OCI-M2 (cell line): ENCODE measurements around the gene ZNF598.

Experiments
- DNase-seq: peaks from one replicate; lab custom pipeline; 2025; ENCODE audit not compliant: unreplicated experiment; lab: John Stamatoyannopoulos, UW

The ZNF598 gene

DNA sequence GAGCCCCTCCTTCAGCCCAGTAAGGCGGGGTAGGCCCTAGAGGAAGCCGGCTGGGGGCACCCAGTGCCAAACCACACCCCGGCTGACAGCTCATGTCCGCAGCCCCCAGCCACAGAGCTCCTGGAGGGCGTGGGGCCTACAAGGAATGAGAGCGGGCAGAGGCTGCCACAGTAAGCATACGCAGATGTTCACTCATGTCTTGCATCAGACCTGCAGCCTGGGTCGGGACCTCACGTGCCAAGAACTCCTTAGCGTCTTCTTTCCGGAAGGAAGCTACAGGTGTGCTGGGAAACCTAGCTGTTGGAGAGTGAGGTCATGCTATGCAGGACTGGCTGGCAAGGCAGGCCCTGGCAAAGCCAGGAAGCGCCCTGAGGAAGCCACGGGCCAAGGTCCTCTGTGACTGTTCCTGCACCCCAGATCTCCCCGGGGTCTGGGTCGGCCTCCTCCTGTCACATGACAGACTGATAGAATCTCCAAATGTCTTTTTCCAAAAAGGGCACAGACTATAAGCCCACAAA lies 1.6 kb downstream of the ZNF598 start:
- no peak for DNase-seq

DNA sequence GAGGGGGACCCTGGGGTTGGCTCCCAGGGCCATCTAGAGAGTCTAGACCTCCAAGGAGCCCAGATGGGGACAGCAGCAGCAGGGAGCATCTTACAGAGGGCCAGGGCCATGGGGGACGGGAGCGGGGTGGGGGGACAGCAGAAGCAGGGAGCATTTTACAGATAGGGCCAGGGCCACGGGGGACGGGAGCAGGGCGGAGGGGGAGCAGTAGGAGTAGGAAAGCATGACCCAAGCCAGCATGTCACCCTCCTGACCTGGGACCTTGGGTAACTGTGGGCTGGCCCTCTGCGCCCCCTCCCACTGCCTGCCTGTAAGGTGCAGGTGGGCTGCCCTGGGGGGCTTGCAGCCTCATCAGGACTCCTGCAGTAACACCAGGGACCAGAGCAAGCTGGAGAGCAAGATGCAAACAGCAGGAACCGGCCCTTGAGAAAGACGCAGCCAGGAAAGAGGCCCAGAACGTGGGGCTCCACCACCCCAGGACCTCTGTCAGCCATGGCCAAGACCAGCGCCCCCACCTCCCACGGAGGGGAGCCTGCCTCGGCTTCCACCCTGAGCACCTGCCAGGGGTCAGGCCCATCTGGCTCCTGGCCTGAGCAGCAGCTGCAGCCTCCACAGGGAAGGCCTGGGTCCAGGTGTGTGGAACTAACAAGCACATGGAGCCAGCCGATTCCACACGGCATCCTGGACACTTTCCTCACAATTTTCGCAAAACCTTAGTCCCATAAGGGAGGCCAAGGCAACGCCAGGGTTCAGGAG lies 2.4 kb downstream of the ZNF598 start:
- DNase-seq = no peak

DNA sequence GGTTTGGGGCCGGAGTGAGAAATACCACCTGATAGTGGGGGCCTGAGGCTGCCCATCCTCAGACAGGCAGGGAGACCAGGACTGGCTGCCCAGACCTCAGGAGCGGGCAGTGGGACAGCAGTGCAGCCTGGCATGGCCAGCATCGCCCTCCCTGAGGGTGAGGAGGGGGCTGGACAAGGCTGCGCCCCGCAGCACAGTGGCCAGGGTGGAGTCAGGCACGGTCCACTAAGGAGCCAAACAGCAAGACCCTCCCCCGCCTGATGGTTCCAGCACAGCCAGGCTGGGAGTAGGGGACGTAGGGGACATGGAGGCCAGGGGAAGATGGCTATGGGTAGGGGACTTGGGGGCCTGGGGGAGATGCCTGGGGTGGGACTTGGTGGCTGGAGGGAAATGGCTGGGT lies 3.3 kb downstream of the ZNF598 start:
- DNase-seq = no peak

DNA sequence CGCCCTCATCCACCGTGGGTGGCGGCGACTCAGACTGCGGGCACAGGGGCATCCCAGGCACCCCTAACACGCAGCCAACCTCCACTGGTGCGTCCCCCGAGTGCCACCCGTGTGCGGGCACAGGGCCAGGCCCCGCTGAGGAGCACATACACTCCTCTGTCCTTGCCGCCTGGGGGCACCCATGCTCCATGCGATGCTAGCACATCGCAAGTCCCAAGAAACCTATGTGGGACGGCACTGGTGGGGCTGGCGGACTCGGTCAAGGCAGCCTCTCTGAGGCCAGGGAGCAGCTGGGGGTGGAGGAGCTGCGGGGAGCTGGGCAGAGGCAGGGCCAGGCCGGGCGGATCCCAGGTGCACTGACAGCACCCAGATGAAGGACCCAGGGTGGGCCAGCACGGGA lies 4.0 kb downstream of the ZNF598 start:
- DNase-seq = no peak

DNA sequence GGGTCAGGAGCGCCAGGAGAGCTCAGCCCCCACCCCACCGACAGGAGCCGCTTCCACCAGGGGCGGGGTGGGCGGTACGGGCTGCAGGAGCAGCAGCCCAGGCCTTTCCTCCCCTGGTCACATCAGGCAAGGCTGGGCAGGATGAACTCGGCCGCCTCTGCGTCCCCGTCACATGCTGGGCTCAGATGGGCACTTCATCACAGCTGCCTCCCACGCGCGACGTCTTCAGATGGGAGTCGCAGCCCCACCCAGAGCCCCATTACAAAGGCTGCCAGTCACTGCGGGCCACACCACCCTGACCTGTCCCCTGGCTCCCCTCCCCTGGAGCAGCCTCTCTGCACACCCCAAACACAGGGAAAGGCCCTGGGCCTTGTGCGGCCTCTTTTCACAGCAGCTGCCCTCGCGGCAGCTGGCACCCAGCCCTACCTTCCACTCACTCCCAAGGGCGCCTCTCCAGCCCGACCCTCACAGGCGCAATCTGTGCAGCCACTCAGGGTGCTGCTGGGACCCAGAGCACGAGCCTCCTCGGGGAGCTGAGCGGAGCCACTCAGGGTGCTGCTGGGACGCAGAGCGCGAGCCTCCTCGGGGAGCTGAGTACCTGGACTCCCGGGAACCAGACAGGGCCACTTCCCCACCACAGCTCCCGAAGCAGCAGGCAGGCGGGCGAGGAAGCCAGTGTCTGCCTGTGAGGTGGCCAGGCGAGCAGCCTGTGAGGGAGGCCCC lies 4.7 kb downstream of the ZNF598 start:
- no peak for DNase-seq

DNA sequence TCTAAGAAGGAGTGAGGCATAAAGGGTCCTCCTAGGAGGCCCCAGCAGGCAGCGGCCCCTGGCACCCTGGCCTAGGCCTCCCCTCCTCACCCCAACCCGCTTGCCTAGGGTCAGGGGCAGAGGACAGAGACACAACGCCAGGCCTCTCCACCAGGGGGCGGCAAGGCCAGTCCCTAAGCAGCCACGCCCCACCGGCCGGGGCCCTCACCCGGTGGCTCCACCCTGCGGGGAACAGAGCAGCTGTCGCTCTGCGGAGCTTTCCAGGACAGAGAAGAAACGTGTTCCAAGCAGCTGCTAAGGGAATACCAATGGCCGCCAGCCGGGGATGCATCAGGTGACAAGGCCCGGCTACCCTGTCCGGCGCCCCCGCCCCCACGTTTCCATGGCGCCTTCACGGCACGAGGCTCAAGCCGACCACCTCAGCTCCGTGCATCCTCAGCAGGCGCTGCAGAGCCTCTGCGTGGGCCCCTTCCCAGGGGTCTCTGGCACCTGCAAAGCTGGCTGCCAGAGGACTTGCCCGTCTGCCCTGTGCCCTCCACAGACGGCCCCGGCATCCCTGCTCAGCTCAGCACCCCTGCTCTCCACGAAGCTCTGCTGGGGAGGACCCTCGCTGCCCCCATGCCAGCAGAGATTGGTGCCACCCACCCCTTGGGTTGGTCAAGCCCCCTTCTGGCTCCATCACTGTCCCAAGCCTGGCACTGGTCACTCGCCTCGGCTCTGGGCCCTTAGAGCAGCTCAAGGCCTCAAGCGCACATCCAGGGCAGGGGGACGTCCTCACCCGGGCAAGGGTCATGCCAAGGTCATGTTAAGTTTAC lies 5.6 kb downstream of the ZNF598 start:
- no peak for DNase-seq

DNA sequence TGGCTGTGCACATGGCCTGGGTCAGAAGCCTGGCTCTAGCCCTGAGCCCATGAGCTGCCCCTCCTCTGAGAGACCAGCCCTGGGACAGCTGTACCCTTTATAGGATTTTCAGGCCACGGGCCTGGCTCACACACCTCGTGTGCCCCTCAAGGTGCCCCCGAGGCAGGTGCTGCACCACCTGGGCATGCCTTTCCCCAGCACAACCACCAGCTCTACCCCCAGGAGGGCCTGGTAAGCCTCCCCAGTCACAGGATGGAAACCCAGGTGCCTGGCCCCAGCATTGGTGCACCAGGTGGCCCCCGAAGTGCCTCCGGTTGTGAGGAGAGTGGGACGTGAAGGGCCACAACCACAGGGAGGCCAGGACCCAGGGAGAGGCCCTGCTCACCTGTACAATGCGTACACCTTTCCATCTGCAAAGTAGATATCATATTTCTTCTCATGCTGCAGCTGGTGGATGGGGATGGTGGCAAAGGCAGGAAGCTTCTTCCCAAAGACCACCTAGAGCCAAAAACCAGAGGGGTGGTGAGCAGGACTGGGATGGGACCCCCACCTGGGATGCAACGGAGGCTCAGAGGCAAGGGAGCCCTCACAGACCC lies 6.3 kb downstream of the ZNF598 start:
- no peak for DNase-seq

DNA sequence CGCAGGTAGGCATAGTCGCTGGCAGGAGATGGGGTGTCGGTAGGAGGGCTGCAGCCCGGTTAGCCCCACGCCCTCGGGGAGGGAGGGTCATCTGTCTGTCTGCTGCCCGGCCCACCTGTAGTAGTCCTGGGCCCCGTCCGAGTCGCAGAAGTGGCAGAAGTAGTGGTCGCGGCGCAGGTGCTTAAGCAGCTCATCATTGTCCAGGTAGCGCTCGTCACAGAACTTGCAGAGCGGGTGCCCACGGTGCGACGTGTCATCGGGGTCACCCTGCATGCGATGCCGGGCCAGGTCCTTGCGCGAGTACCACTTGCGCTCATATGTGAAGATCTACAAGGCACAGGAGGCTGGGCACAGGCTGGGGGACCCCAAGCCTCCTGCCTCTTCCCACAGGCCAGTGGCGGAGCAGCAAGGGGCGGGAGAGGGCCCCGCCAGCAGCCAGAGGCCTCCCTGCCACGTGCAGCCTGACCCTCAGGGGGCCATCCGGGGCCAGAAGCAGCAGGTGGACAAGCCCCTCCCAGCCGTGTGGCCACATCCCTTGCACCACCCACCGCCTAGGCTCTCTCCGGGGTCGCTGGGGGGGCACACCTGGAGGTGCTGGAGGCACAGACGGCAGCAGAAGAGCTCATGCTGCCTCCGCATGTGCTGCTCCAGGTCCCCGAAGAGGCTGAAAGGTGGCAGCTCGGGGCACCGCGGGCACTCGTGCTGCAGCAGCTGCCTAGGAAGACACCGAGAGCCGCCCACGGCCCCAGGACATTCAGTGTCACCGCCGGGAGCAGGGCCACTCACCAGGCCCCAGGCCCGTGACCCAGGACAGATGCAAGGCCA lies 7.0 kb downstream of the ZNF598 start:
- no peak for DNase-seq

DNA sequence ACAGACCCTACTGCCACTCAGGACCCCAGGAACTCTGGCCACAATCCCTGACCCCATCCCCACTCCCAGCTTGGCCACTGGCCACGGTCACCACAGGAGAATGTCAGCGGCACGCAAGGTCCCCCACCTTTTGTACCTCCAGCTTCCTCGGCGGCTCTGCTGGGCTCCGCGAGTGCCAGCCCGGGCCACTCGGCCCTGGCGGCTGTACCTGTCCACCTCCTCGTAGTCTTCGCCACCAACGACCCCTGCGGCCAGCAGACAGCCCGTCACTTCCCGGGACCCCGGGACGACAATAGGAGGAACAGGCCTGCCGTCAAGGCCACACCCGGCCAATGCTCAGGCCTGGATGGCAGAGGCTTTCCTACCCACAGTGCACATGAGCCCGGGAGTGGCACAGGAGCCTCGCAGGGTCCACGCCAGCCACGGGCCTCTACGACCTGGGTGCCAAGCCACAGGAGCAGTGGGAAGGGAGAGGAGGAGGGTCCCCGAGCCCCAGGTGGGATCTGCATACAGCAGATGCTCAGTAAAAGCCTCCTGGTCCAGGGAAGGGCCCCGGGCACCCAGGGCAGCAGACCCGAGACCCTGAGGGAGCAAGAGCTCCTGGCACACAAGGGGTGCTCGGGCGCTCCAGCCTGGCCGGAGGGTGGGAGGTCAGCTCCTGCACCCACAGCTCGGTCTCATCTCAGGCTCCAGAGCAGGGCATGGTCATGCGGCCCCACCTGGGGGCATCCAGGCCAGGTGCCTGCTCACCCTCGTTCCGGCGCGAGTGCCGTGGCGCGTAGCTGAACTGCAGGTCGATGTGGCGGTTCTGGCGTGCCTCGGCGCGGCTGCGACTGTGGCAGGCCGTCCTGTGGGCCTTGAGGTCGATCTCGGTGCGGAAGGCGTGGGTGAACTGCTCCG lies 7.9 kb downstream of the ZNF598 start:
- no peak for DNase-seq

DNA sequence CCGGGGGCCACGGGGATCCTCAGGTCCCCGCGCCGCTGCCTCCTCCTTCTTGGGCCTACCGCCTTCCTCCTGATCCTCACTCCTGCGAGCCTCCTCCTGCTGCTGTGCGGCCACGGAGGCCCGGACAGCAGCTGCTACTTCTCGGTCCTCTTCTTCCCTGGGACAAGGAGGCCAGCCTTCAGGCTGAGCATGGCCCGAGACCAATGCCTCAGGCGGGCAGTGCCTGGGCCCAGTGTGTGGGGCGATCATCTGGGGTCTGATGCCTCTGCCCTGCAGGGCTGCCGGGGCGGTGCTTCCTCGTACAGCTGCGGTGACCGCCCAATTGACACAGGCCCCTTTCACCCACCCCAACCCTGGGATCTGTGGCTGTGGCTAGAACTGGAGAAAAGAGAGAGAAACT lies 8.6 kb downstream of the ZNF598 start:
- no peak for DNase-seq

DNA sequence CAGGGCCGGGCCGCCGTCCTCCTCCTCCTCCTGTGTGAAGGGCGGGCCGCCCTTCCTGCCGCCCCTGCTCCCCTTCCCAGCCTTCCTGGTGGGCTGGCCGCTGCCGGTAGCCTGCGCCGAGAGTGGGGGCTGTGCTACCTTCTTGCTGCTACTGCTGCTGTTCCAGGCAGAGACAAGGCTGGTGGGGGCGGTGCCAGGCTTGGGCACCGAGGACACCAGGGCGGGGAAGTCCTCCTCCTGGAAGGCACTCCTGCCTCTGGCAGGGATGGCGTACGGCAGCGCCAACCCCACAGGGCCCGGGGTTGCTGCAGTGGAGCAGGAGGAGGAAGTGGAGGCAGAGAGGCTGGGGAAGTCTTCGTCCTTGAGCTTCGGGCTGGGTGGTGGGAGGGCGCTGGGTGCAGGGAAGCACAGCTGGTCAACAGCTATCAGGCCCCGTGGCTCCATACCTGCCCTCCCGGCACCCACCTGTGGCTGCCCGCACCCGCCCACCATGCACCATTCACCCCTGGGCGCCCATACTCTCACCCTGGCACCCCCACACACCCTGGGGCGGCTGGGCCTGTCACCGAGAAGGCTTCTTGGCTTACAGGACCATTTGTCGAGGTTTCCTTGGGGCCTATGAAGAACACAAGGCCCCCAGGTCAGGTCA lies 9.6 kb downstream of the ZNF598 start:
- DNase-seq = no peak

DNA sequence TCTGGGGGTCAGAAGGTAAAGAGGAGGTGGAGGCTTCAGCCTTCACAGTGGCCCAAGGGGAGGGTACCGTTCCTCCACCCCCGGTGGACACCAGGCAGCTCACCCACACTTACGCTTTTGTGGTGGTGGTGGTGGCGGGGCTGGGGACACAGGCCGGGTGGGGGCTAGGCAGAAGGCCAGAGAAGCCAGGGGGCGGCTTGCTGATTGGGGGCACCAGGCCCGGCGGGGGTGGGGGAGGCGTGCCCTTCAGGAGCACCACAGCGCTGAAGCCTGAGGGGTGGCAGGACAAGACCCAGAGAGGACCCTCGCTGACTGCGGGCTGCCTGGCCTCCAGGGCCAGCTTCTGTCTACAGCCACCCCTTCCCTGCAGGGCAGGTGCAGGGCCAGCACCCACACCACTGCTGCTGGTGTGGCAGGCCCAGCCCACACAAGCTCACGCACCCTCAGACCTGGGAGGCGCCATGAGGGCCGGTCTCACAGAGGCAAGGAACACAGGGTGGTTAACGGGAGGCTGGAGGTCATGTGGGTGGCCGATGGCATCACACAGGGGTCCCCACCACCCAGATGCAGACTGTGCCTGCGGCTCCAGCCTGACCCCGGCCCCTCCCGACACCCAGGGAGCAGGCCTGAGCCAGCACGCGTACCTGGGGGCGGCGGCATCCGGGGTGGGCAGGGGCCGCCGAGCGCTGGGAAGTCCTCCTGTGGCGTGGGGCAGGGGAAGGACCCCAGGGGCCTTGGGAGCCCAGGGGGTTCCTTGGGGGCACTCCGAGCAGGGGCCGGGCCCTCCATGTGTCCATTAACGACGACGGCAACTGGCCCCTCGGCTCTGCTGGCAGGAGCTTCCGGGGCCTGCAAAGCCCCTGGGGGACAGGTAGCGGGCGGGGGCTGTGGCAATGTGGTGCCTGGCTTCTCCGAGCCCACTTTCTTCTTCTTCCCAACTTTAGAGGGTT lies 10.5 kb downstream of the ZNF598 start:
- no peak for DNase-seq

DNA sequence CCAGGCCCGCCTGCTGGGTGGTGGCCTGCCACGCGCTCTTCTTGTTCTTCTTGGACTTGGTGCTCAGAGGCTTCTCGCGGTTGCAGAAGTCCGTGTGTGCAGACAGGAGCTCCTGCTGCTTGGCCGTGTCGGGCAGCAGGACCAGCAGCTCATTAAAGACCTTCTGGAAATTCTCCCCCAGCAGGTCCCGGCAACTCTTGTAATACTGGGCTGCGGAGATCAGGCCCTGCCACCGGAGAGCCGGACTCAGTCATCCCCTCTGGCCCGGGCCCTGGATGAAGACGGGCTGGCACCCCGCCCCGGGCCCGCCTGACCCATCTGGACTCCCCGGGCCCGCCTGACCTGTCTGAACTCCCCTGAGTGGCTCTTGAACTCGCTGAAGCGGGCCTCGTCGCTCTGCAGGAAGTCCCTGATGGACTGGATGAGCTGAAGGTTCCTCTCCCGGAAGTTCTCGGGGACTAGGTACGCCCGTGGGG lies 11.2 kb downstream of the ZNF598 start:
- DNase-seq = no peak

DNA sequence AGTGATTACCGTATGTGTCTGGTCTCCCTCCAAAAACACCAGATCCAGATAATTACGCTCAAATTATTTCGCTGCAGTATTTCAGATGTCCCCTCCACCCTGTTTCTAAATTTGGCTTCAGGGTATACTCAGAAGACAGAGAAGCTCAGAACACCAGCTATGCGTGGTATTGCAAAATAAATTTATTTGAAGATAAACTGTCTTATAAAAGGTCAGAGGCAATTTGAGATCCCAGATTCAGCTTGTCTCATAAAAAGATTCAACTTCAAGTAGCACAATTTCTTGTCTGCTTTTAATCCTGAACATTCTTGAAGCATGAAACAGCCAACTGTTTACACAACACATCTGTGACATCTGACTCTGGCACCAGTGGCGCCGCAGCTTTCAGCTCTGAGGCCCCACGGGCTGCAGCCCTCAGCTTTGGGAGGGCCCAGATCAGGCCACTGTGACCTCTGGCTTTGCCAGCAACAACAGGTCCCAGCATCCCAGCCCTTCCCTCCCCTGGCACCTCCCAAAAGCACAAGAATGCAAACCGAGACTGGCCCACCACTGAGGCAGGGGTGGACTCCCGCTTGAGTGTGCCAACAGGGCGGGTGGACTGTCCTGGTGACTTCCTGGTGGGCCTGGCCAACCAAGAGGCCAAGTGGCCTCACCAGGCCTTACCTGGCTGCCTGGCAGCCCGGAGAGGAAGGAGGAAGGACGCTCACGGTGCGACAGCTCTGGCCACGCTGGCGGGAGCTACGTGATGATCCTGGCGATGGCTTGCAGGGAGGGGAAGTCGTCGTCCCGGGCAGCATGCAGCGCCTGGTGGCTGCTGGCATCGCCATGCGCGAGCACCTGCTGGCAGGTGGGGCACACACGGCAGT lies 11.9 kb downstream of the ZNF598 start:
- DNase-seq = no peak

DNA sequence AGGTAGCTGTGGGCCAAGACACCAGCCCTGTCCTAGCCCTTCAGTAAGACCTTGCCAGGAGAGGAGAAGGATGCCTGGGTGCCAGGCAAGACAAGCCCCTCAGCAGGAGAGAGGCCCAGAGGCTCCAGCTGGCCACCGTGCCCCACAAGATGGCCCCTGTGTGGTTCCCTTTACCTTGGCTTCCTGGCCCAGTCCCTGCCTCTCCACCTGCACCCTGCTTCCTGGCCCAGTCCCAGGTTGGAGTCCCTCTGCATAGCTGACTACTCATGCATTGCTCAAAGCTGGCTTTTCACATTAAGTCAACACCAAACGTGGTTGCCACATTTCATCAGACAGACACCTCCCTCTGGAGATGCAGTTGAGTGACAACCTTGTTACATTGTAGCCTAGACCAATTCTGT lies 15.9 kb downstream of the ZNF598 start:
- DNase-seq = no peak

DNA sequence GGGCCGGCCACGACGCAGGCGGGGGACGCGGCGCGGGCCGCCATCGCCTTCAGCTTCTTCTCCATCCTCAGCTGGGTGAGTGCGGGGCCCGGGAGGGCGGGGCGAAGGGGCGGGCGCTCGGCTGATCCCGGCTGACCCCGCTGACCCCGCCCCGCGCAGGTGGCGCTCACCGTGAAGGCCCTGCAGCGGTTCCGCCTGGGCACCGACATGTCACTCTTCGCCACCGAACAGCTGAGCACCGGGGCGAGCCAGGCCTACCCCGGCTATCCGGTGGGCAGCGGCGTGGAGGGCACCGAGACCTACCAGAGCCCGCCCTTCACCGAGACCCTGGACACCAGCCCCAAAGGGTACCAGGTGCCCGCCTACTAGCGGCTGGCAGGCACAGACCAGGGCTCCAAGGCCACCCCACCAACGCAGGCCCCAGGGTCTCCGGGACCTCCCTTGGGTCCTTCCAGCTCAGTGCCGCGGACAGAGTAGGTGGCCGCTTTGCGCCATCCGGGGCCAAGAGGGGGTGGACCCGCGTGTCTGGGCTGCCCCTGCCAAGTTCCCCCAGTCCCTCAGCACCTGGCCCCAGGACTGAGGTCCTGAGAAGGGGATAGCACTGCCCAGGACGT lies 16.8 kb downstream of the ZNF598 start:
- DNase-seq = no peak
